GM19239 (cell line): ENCODE results near the gene COL18A1.

Experiments used
- DNase-seq: peaks from one replicate; pipeline ENCODE4 v3.0.0; 2011; ENCODE audit warnings: low spot score; ENCODE audit not compliant: insufficient read length
- FAIRE-seq: peaks from 2 replicates; lab custom pipeline; 2011; peaks lifted over from hg19 to GRCh38; lab: Jason Lieb, UNC

COL18A1 gene

DNA sequence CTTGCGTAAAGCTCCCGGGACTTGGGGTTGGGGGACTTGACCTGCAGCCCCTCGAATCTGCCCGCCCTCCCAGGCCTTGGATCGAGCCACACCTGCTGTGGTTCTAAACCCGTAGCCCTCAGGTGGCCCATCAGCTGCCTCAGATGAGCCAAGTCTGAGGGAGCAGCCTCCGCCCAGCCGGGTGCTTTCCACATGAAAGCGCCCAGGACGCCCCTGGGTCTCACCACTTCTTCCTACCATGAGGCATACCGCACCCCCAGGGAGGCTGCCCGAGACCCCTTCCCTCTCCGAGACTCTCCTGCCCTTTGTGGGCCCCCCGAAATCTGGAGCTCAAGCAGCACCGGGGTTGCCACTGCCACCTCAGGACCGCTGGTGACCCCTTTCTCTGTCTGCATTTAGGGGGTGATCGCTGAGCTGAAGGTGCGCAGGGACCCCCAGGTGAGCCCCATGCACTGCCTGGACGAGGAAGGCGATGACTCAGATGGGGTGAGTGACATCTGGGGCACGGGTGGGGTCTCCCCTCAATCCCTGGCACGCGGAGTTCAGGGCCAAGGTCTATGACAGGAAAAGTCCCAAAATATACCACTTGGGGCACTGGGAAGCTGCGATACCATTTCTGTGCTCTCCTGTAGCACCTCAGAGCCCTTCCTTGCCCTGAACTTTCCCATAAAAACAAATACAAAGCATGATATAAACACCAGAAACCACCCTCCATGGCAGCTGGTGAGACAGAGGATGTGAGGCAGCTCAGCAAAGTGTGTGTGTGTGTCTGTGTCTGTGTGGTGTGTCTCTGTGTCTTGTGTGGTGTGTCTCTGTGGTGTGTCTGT, 68.7 kb downstream of the COL18A1 start:
- DNase-seq (no peak), FAIRE-seq (no peak)

- DNase-seq (no peak), FAIRE-seq (no peak)
Observed at GRCh38 chr21:45474323-45474950, 69.5 kb downstream of the COL18A1 start.

GRCh38 chr21:45475004-45475685, 70.2 kb downstream of the COL18A1 start:
- DNase-seq, result no peak
- no peak for FAIRE-seq

DNA sequence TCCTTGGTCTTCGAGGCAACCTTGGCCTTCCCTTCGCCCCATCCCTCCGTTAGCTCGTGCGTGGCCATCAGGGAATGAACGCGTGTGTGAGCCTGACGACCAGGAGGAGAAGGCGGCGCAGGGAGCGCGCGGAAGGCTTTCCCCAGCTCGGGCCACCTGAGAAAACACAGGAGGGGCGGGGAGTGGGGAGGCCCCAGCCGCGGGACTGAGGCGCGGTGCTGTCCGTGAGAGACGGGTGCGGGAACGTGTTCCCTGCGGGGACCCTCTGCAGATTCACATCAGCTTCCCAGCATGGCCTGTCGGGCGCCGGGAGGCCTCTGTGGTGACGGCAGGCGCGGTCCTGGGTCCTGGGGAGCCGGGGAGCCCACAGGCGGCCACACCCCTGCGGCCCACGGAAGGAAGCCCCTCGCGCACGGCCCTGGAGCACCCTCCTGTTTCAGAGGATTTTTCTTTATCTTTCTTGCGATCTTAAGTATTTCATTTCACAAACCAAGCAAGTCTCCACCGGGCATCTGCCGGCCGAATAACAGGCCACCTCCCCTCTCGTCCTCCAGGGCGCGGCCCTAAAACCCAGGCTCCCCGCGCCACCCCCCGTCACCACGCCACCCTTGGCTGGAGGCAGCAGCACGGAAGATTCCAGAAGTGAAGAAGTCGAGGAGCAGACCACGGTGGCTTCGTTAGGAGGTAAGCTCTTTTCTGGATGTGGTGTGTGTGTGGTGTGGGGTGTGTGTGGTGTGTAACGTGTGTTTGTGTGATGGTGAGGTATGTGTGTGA, 71.0 kb downstream of the COL18A1 start:
- DNase-seq (no peak), FAIRE-seq (no peak)

DNA sequence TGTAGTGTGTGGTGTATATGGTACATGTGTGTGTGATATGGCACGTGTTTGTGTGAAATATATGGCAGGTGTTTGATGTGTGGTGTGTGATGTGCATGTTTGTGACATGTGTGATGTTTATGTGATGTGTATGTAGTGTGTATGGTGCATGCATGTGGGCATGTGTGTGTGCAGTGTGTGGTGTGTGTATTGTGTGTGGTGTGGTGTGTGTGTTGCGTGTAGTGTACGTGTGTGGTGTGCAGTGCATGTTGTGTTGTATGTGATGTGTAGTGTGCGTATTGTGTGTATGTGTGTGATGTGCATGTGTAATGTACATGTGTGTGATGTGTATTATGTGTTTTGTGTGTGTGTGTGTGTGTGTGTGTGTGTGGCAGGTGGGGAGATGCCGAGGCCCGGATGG, 71.6 kb downstream of the COL18A1 start:
- FAIRE-seq (no peak), DNase-seq (no peak)

DNA sequence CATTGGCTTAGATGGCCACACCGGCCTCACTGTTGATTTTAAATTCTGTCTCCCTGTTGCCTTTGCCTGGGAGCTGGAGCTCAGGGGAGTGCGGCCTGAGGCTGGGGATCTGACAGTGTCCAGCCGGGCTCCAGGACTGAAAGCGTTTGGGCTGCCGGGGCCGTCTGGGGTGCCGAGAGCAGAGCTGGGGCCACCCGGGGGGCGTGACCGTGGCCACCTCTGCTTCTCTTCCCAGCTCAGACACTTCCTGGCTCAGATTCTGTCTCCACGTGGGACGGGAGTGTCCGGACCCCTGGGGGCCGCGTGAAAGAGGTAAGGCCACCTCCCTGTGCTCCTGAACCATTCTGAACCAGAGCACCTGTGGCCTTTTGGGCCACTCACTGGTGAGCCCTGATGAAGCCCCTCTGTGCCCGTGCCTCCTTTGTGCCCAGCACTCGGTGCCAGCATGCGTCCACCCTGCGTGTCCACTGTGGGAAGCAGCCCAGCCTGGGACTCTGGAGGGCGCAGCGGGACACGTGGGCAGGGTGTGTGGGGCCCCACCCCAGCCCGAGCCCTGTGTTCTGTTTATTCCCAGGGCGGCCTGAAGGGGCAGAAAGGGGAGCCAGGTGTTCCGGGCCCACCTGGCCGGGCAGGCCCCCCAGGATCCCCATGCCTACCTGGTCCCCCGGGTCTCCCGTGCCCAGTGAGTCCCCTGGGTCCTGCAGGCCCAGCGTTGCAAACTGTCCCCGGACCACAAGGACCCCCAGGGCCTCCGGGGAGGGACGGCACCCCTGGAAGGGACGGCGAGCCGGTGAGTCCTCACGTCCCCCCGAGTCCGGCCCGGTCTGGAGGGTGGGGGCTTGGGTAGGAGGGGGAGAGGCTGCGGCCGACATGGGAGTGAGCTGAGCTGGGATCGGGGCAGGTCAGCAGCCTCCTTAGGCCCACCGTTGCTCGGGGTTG, 72.5 kb downstream of the COL18A1 start:
- DNase-seq, result no peak
- FAIRE-seq, result no peak

- DNase-seq (peak; percentile 90), FAIRE-seq (peak; percentile 80)
Observed at GRCh38 chr21:45478115-45478801, 73.3 kb downstream of the COL18A1 start.

- DNase-seq (no peak), FAIRE-seq (no peak)
Observed at GRCh38 chr21:45478816-45479669, 74.1 kb downstream of the COL18A1 start.

GRCh38 chr21:45479691-45480675, 75.0 kb downstream of the COL18A1 start:
- FAIRE-seq (no peak), DNase-seq (no peak)

- FAIRE-seq, result no peak
- no peak for DNase-seq
Observed at GRCh38 chr21:45480701-45481500, 75.9 kb downstream of the COL18A1 start.

DNA sequence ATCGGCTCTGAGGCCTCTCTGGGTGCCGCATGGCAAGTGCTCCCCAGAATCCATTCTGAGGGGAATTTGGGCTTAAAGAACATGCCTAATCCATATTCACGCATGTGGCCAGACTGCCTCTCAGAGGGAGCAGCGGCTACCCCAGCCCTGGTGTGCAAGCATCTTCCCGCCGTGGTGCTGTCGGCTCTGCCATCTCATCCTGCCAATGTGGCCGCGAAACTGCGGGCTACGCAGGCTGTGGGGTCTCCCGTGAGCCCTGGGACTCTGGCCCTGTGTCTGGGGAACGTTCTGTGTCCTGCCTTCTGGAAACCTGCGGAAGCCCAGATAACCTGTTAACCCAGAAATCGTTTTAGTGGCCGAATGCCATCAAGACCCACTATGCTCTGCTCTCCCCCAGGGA, 76.6 kb downstream of the COL18A1 start:
- FAIRE-seq (no peak), DNase-seq (no peak)

DNA sequence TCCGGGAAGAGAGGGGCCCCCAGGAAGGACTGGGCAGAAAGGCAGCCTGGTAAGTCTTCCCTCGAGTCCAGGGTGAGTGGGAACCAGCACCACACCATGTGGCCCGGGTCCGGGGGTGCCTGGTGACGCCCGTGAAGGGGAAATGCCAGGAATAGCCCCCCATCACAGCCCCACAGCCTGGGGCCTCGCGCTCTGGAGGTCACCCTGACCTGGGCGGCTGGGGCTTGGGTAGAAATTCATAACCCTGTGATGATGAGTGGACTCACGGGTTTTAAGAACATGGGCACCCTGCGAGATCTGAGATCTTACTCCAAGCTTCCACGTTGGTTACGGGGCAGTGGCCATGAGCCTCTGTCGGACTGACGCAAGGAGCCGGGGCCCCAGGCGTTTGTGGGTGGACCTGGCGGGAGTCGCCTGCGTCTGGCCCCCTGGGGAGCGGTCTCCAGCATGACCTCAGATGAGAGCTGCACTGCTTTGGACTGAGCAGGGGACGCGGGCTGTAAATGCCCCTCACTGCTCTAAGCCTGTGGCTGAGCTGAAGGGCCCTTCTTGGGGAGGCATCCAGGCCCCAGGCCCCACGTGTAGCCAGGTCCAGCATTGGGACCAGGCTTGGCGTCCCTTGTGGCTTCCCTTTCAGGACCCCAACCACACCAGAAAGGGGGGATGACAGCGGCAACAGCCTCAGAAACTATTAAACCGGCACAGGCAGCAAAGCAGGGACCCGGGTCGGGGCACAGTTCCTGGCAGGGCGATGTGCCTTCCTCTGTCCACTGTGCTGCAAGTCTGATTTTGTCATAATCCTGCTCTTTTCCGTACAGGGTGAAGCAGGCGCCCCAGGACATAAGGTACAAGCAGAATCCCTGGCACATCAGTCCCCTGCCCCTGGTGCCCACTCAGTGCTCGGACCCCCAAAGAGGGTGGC, 77.3 kb downstream of the COL18A1 start:
- DNase-seq, result no peak
- no peak for FAIRE-seq

DNA sequence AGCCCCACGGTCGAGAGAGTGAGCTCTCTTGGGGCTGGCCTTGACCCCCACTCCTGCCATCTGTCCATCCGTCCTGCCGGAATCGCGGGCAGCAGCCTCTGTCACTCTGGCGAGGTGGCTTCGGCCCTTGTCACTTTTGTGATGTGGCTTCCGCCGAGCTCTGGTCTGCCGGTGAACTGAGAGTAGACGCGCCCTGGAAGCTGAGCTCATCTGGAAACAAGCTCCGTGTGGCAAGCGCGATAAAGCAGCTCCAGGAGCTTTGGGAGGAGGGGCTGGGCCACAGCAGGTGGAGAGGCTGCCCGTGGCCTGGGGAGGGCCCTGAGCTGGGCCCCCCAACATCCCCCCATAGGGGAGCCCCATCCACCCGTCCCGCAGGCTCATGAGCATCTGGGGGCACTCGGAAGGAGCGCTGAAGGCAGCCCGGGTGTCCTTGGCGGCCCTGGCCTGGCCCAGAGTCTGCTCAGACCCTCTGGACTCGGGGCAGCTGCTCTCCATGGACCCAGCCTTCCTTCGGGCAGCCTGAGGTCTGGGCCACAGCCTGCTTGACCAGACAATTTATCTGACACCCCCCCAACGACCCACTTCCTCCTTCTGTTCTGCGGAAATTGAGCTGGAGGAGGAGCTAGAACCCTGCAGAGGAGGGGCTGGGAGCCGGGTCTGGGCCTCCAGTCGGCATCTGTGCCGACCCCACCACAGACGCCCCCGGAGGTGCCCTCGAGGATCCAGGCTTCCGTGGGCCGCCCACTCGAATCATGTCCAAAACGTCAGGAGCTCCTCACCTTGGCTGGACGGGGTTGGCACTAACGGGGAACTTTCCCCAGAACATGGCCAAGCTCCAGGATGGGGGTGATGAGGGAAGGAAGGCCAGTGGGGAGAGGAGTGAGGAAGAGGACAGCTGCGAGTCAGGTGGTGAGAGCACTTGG, 78.2 kb downstream of the COL18A1 start:
- no peak for DNase-seq
- FAIRE-seq, result no peak

DNA sequence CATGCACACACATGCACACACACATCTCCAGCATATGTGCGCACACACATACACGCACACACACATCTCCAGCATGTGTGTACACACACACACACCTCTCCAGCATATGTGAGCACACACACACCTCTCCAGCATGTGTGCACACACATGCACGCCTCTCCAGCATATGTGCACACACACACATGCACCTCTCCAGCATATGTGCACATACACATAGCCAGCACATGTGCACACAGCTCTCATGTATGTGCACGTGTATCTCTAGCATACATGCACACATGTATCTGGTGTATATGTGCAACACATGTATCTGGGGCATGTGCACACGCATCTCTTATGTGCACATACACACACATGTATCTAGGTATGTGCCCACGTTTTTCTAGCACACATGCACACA, 79.4 kb downstream of the COL18A1 start:
- no peak for FAIRE-seq
- DNase-seq, result no peak
